Right lobe of liver (tissue), 6 donors: ENCODE results near the gene PACC1. TPM values are rescaled to one million over a fixed set of nuclear protein-coding genes. Genes with fewer than 3 reads are reported as not detected.

Experiments
- ATAC-seq, 4 donors: fragments of 200-7000 bp; cut with Tn5 transposase; one replicate each; pipeline ENCODE4 v1.9.1; 2020; ENCODE audit warnings: mild to moderate bottlenecking in 4 of 4, moderate library complexity in 4 of 4
- DNase-seq, 3 donors: peaks; one replicate each; pipeline ENCODE4 v3.0.0-alpha.2; 2020
- H3K27ac ChIP-seq, 3 donors: fragments of 200-600 bp; one replicate each; pipeline ENCODE4 v1.8.0; 2022
- H3K27me3 ChIP-seq, 2 donors: fragments of 200-600 bp; one replicate each; pipeline ENCODE4 v1.8.0; 2022
- H3K36me3 ChIP-seq, 4 donors: fragments of 200-600 bp; sonication (generic) in 1 of 4; one replicate each; pipeline versions ENCODE4 v1.5.1 to v1.8.0; 2017 to 2022; ENCODE audit warnings: control low read depth in 1 of 4
- H3K4me1 ChIP-seq, 4 donors: fragments of 200-600 bp; sonication (generic) in 1 of 4; one replicate each; pipeline versions ENCODE4 v1.5.1 to v1.8.0; 2017 to 2022; ENCODE audit warnings: control low read depth in 1 of 4
- H3K4me3 ChIP-seq, 3 donors: fragments of 200-600 bp; one replicate each; pipeline ENCODE4 v1.8.0; 2022
- H3K9me3 ChIP-seq, 4 donors: fragments of 200-600 bp; sonication (generic) in 1 of 4; one replicate each; pipeline versions ENCODE4 v1.5.1 to v1.8.0; 2017 to 2022; ENCODE audit warnings: control low read depth in 1 of 4
- CTCF ChIP-seq, 4 donors: fragments of 200-600 bp in 3 of 4; fragments of 450-650 bp in 1 of 4; IDR thresholded peaks; one replicate each; pipeline versions ENCODE4 v1.5.1 to v1.8.0; 2016 to 2022; ENCODE audit warnings: antibody characterized with exemption in 4 of 4, mild to moderate bottlenecking in 2 of 4
- POLR2A ChIP-seq: fragments of 450-650 bp; IDR thresholded peaks from one replicate; pipeline ENCODE4 v1.6.1; 2017; ENCODE audit warnings: antibody characterized with exemption, mild to moderate bottlenecking
- WGBS: methylation state at CpG from one replicate; pipeline ENCODE4 v1.1.6; 2018; ENCODE audit warnings: low coverage, low lambda C conversion rate; ENCODE audit not compliant: insufficient coverage; ENCODE audit errors: missing lambda C conversion rate; 5-methylcytosine and 5-hydroxymethylcytosine counted together
- intact Hi-C, 2 donors: fragments of 100-400 bp; cut with DNase I; formaldehyde crosslinking; loops; one replicate each; pipeline versions ENCODE4 v1.11.2 to v1.14.1; 2022
- long read RNA-seq: library from polyadenylated mRNA; unstranded; transcript quantifications from one replicate; pipeline ENCODE4 v2.0.0, GENCODE V29; 2019
- total RNA-seq, 6 experiments: library from RNA; depleted of rRNA in 2 of 6; stranded (reverse); fragments of >200 nt in 2 of 6; fragmentation: NEBNext Ultra II Directional in 3 of 6; extraction: Animal tissue kit (Norgen Biotek cat#: 25700) in 3 of 6; gene quantifications; one replicate each; pipeline versions ENCODE4 v1.1.0 to v1.2.4, GENCODE V29; 2016 to 2023
- donor health status: DM: no; HTN: yes; CAD: no.
- donor health status: DM: no; HTN: no; CAD: no.
- donor health status: DM: no; HTN: no; CAD: no.
- donor health status: DM: no; HTN: yes; CAD: no.
- donor health status: DM: no; HTN: yes; CAD: no.

The PACC1 gene
- total RNA-seq = 1 to 10 TPM in 5 of 6 experiments, under 1 TPM in 1; 0.88 to 3.3 (median 1.7) TPM
- long read RNA-seq = 0 reads

- H3K36me3 ChIP-seq = no peaks in the 10 kb centered on the region
- peak; percentile 95 to 97 (median 96) for ATAC-seq
- peak; percentile 90 to 94 (median 91) for DNase-seq
- TF ChIP-seq CTCF (IDR thresholded peaks at IDR 0.05) (no peak), POLR2A (peak; percentile 57)
- H3K4me1 ChIP-seq = peaks cover 0 to 15% (median 0%) of the 10 kb centered on the region in 4 donors
- intact Hi-C loops = no loop called here
- no peaks in the 10 kb centered on the region for H3K27me3 ChIP-seq
- H3K4me3 ChIP-seq = peak within 1 kb of the TSS; percentile 66 to 90 (median 83)
- H3K27ac ChIP-seq = peak within 1 kb of the TSS in 2 of 3 donors; percentile 15 to 45
- WGBS = 0% methylated on average over 5 of the region's 74 CpGs
- H3K9me3 ChIP-seq = no peaks in the 10 kb centered on the region
Observed at GRCh38 chr1:212414328-212415106, at the start of gene PACC1. Gene PACC1 (minus strand): TSS chr1:212414886. CDS start chr1:212414757, 129 bp downstream.

DNA sequence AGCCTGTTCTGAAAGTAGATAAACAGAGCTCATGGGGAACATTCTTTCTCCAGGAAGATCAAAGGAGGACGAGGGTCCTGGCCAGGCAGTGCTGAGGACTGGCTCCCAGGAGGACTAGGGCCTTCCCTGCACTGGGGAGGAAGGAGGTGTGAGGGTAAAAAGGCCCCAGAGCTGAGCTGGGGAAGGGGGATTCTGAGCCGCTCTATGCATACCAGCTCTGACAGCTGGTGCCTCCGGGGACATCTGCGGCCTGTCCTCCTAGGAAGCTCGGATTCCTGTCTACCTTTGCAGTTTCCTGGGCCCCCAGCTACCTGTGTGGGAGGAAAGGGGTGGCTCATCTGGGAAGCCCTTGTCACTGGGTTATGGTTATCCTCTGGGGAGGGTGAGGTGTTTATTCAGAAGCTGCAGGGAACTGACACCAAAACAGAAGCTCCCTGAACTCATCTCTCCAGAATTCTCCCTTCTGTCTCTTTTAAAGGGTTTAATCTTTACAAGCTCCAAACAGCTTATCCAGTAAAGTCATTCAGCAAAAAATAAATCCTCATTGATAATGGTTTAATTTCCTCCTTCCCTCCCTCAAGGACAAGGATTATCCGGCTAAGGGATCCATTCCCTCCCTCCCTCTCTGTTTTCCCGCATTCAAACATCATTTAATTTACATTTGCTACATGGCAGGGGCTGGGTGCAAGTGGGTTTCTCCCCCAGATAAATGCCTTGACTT lies 49.0 kb upstream of the PACC1 start:
- Histone ChIP-seq H3K27ac (no peak overlapping the region), H3K27me3 (no peaks in the 10 kb centered on the region), H3K4me1 (no peaks in the 10 kb centered on the region), H3K4me3 (no peak overlapping the region), H3K36me3 (no peaks in the 10 kb centered on the region), H3K9me3 (no peaks in the 10 kb centered on the region)
- intact Hi-C loops = no loop called here
- DNase-seq (peak in 1 of 3 donors; percentile 18), ATAC-seq (no peak)
- no peak for TF ChIP-seq POLR2A
- TF ChIP-seq CTCF (IDR thresholded peaks at IDR 0.05) = no peak
- WGBS = 69% methylated on average over 2 of the region's 7 CpGs

DNA sequence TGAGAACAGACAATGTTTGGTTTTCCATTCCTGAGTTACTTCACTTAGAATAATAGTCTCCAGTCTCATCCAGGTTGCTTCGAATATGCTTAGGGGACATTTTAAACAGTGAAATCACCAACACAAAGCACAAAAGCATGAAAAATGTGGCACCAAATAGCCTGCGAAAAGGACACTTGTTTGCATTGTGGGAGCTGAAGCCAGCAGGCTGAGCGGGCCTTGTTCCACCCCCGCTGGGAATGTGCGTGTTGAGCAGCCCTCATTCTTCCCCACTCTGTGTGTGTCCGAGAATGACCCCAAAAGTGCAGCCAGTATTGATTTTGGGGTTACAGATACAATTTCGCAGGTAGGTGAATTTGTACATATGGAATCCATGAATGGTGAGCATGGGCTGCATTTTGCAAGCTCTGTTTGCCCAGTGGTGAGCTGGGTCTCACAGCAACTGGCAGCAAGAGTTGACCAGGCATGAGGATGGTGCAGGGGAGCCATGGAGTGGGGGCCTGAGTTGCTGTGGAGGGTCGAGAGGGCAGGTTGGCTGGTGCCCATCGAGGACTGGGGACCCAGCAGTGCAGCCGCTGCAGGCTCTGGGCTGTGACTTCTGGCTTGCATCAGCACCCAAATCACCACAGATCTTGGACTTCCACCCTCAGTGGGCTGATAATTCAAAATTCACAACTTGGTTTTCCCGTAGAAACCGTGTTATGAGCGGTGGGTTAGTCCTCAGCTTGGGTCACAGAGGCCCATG lies 47.4 kb upstream of the PACC1 start:
- intact Hi-C loops = no loop called here
- no peaks in the 10 kb centered on the region for H3K9me3 ChIP-seq
- H3K27ac ChIP-seq = no peak overlapping the region
- no peaks in the 10 kb centered on the region for H3K4me1 ChIP-seq
- DNase-seq (peak in 1 of 3 donors; percentile 22), ATAC-seq (no peak)
- WGBS = 80% methylated on average over 8 of the region's 13 CpGs
- no peak for TF ChIP-seq CTCF (IDR thresholded peaks at IDR 0.05)
- TF ChIP-seq POLR2A = no peak
- no peaks in the 10 kb centered on the region for H3K27me3 ChIP-seq
- H3K4me3 ChIP-seq = no peak overlapping the region
- no peaks in the 10 kb centered on the region for H3K36me3 ChIP-seq

- H3K27ac ChIP-seq = no peak overlapping the region
- H3K27me3 ChIP-seq = no peaks in the 10 kb centered on the region
- peak in 1 of 3 donors; percentile 42 for DNase-seq
- TF ChIP-seq POLR2A = no peak
- no peak for TF ChIP-seq CTCF (IDR thresholded peaks at IDR 0.05)
- no peak overlapping the region for H3K4me3 ChIP-seq
- H3K4me1 ChIP-seq = no peaks in the 10 kb centered on the region
- H3K36me3 ChIP-seq = no peaks in the 10 kb centered on the region
- ATAC-seq = no peak
- WGBS = no CpG with 5 or more reads among the region's 9 CpGs
- intact Hi-C loops = no loop called here
- no peaks in the 10 kb centered on the region for H3K9me3 ChIP-seq
Observed at GRCh38 chr1:212460376-212460775, 45.7 kb upstream of the PACC1 start.
